Thyroid gland (tissue), 4 donors: ENCODE data around the gene DSTN.

Experiments used
- CTCF ChIP-seq, 6 experiments: fragments of 200-600 bp in 3 of 6; fragments of 450-650 bp in 3 of 6; sonication (generic) in 3 of 6; IDR thresholded peaks; one replicate each; pipeline ENCODE4 v1.5.1; 2016 to 2019; ENCODE audit warnings: antibody characterized with exemption in 6 of 6, mild to moderate bottlenecking in 2 of 6, inconsistent platforms in 1 of 6, moderate library complexity in 1 of 6
- POLR2A ChIP-seq, 2 donors: fragments of 450-650 bp; IDR thresholded peaks; one replicate each; pipeline ENCODE4 v1.6.1; 2017; ENCODE audit warnings: antibody characterized with exemption in 2 of 2, mild to moderate bottlenecking in 2 of 2, moderate library complexity in 1 of 2

GRCh38 chr20:17618673-17619013, 48.8 kb downstream of the DSTN start:
- no peak for TF ChIP-seq CTCF (IDR thresholded peaks at IDR 0.05)
- TF ChIP-seq POLR2A (IDR thresholded peaks at IDR 0.05): no peak
